Testis (tissue), 2 donors: ENCODE measurements around the gene MYH9.
"Not testable (repeated sequence)": the region's sequence is repeated elsewhere in the genome, so short reads cannot be mapped to it uniquely, and the experiment has no call there.

Source experiments
- POLR2A ChIP-seq: fragments of 450-650 bp; IDR thresholded peaks from one replicate; pipeline ENCODE4 v1.6.1; 2017; ENCODE audit warnings: antibody characterized with exemption, mild to moderate bottlenecking, moderate library complexity
- TF ChIP-seq, protein P1 (sequence below), 3 experiments: fragments of 450-650 bp in 2 of 3; fragments of 200-600 bp in 1 of 3; sonication (generic) in 1 of 3; IDR thresholded peaks; one replicate each; pipeline ENCODE4 v1.5.1; 2016 to 2019; ENCODE audit warnings: antibody characterized with exemption in 3 of 3, mild to moderate bottlenecking in 2 of 3, moderate library complexity in 1 of 3

DNA sequence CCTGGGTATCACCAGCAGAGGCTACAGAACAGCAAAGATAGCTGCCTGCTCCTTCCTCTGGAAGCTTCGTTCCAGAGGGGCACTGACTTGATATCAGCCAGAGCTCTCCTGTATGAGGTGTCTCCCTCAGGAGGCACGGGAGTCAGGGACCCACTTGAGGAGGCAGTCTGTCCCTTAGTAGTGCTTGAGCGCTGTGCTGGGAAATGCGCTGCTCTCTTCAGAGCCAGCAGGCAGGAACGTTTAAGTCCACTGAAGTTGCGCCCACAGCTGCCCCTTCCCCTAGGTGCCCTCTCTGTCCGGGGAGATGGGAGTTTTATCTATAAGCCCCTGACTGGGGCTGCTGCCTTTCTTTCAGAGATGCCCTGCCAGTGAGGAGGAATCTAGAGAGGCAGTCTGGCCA lies 116.5 kb downstream of the MYH9 start:
- TF ChIP-seq POLR2A = not testable (repeated sequence)
- TF ChIP-seq, protein P1, sequence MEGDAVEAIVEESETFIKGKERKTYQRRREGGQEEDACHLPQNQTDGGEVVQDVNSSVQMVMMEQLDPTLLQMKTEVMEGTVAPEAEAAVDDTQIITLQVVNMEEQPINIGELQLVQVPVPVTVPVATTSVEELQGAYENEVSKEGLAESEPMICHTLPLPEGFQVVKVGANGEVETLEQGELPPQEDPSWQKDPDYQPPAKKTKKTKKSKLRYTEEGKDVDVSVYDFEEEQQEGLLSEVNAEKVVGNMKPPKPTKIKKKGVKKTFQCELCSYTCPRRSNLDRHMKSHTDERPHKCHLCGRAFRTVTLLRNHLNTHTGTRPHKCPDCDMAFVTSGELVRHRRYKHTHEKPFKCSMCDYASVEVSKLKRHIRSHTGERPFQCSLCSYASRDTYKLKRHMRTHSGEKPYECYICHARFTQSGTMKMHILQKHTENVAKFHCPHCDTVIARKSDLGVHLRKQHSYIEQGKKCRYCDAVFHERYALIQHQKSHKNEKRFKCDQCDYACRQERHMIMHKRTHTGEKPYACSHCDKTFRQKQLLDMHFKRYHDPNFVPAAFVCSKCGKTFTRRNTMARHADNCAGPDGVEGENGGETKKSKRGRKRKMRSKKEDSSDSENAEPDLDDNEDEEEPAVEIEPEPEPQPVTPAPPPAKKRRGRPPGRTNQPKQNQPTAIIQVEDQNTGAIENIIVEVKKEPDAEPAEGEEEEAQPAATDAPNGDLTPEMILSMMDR (IDR thresholded peaks at IDR 0.05) = not testable (repeated sequence)
